ENCODE results near the gene ECT2.

Gene ECT2

DNA sequence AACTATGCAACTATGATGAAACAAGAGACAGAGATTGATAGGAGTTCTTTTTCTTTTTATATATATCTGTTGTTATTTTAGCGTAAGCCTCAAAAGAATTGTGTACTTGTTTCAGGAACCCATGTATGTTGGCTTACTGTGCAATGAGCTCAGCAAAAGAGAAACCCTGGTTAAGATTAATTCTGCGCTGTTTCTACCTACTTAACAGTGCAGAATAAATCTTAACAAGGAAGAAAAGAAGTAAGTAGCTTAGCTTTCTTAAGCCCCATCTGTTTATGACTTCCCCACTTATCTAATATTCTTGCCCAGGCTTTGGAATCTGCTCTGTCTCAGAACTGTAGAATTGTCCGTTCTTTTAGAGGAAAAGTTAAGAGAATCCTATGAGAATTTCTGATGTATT is 27.4 kb downstream of the ECT2 start:
- TF ChIP-seq, protein P1, sequence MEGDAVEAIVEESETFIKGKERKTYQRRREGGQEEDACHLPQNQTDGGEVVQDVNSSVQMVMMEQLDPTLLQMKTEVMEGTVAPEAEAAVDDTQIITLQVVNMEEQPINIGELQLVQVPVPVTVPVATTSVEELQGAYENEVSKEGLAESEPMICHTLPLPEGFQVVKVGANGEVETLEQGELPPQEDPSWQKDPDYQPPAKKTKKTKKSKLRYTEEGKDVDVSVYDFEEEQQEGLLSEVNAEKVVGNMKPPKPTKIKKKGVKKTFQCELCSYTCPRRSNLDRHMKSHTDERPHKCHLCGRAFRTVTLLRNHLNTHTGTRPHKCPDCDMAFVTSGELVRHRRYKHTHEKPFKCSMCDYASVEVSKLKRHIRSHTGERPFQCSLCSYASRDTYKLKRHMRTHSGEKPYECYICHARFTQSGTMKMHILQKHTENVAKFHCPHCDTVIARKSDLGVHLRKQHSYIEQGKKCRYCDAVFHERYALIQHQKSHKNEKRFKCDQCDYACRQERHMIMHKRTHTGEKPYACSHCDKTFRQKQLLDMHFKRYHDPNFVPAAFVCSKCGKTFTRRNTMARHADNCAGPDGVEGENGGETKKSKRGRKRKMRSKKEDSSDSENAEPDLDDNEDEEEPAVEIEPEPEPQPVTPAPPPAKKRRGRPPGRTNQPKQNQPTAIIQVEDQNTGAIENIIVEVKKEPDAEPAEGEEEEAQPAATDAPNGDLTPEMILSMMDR (IDR thresholded peaks at IDR 0.05; ENCODE audit: low read depth, low read length, missing control alignments), result no peak
- Histone ChIP-seq H3K4me3 (ENCODE audit: low read depth, low read length) (no peak overlapping the region), H3K36me3 (replicated peaks) (peaks cover 7% of the 10 kb centered on the region), H3K27ac (no peak overlapping the region), H3K27me3 (replicated peaks) (no peaks in the 10 kb centered on the region)
- in situ Hi-C loops (cut with HindIII; ENCODE audit: low pct_ligation_motif_present, low sequenced_read_pairs), result no loop called here
- DNase-seq, result no peak

DNA sequence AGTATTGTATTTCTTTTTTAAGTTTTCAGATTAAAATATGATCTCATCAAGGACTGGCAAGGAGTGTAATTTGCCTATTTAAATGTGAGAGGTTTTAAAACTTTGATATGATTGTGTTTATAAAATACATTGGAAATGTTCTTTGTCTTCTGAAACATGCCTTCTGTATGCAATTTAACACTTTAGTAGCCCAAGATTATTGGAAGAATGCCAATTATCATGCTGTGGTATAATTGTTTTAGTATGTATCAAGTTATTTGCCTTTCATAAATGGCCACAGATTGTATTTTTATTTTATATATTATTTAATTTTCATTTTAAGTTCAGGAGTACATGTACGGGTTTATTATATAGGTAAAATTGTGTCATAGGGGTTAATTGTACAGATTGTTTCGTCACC is 31.7 kb downstream of the ECT2 start:
- TF ChIP-seq, protein P1 (IDR thresholded peaks at IDR 0.05; ENCODE audit: low read depth, low read length, missing control alignments), result no peak
- no peaks in the 10 kb centered on the region for H3K36me3 ChIP-seq (replicated peaks)
- no peaks in the 10 kb centered on the region for H3K27me3 ChIP-seq (replicated peaks)
- no peak overlapping the region for H3K4me3 ChIP-seq (ENCODE audit: low read depth, low read length)
- no peak for DNase-seq
- H3K27ac ChIP-seq, result no peak overlapping the region
- in situ Hi-C loops (cut with HindIII; ENCODE audit: low pct_ligation_motif_present, low sequenced_read_pairs), result no loop called here

DNA sequence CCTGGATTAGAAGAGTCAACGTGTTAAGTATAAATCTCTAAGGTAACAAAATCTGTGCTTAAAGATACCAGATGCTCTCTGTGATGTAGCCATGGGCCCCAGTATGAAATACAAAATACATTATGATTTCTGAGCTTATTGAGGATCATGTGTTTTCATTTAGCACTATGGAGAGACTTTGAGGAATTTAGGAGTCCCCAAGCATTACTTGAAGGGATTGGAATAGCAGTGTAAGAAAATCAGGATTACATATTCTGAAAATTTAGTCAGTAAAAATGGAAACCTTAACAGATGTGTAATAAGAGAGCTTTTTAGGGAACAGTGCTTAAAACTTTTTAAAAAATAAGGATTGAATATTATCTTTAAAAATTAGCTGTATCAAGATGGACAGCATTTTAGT is 35.5 kb downstream of the ECT2 start:
- Histone ChIP-seq H3K27me3 (replicated peaks) (no peaks in the 10 kb centered on the region), H3K4me3 (ENCODE audit: low read depth, low read length) (no peak overlapping the region), H3K36me3 (replicated peaks) (no peaks in the 10 kb centered on the region), H3K27ac (no peak overlapping the region)
- in situ Hi-C loops (cut with HindIII; ENCODE audit: low pct_ligation_motif_present, low sequenced_read_pairs), result no loop called here
- TF ChIP-seq, protein P1 (IDR thresholded peaks at IDR 0.05; ENCODE audit: low read depth, low read length, missing control alignments), result no peak
- no peak for DNase-seq

DNA sequence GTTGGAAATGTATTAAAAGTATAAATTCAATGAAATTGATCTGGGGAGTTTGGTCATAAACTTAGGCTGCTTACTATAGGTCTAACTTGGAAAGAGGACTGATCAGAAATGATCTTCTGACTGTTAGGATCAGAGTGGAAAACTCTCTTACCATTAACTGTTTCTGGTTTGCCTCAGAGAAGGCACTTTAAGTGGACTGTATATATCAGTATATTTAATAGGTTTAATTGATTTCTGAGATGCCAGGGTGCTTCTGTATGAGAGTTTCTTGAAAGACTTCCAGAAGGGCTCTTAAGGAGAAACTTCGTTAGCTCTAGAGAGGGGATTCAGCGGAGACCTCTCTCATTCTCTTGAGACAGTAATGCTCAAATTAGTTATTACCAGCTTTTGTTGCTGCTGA is 36.5 kb downstream of the ECT2 start:
- Histone ChIP-seq H3K36me3 (replicated peaks) (no peaks in the 10 kb centered on the region), H3K4me3 (ENCODE audit: low read depth, low read length) (no peak overlapping the region), H3K27ac (no peak overlapping the region), H3K27me3 (replicated peaks) (no peaks in the 10 kb centered on the region)
- in situ Hi-C loops (cut with HindIII; ENCODE audit: low pct_ligation_motif_present, low sequenced_read_pairs), result no loop called here
- TF ChIP-seq, protein P1 (IDR thresholded peaks at IDR 0.05; ENCODE audit: low read depth, low read length, missing control alignments), result no peak
- no peak for DNase-seq

DNA sequence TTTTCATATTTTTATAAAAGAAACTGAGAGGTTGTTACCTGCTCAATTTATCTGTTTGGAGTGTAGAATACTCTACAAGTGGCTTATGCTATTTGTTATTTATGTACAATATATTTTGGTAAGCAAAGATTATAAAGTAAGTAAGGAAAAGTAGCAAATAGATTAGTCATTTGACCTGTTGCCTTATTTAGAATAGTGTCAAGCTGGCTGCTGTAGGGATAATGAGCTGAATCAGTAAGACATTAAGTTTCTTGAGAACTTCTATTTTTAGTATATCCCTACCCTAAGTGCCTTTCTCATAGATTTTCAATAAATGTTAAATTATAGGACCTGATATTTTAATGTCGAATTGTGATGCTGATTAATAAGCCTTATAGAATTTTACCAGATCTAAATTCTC is 37.2 kb downstream of the ECT2 start:
- in situ Hi-C loops (cut with HindIII; ENCODE audit: low pct_ligation_motif_present, low sequenced_read_pairs), result no loop called here
- DNase-seq, result no peak
- H3K27me3 ChIP-seq (replicated peaks), result no peaks in the 10 kb centered on the region
- no peak overlapping the region for H3K4me3 ChIP-seq (ENCODE audit: low read depth, low read length)
- TF ChIP-seq, protein P1 (IDR thresholded peaks at IDR 0.05; ENCODE audit: low read depth, low read length, missing control alignments), result no peak
- no peak overlapping the region for H3K27ac ChIP-seq
- no peaks in the 10 kb centered on the region for H3K36me3 ChIP-seq (replicated peaks)

DNA sequence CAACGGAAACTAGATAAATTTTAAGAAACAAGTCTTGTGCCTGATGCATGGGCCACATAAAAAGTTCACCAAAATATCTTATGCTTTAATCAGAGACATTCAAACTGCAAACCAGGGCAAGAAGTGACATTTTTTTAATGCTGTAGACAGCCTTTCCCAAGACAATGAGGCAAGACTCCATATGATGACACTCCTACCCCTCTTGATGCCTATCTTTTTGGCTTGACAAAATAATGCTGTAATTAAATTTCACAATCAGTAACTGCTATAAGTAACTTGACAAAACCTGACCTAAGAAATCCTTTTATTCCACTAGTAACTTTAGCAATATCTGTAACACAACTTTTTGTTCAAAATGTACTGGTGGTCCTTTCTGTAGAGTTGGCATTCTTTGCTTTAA is 48.7 kb downstream of the ECT2 start:
- Histone ChIP-seq H3K27ac (no peak overlapping the region), H3K36me3 (replicated peaks) (no peaks in the 10 kb centered on the region), H3K27me3 (replicated peaks) (no peaks in the 10 kb centered on the region), H3K4me3 (ENCODE audit: low read depth, low read length) (no peak overlapping the region)
- TF ChIP-seq, protein P1 (IDR thresholded peaks at IDR 0.05; ENCODE audit: low read depth, low read length, missing control alignments), result no peak
- no peak for DNase-seq
- in situ Hi-C loops (cut with HindIII; ENCODE audit: low pct_ligation_motif_present, low sequenced_read_pairs), result no loop called here
